ENCODE data around the gene DSC3.

Gene DSC3

GRCh38 chr18:30960661-30961060 is 81.9 kb downstream of the DSC3 start:
- H3K4me3 ChIP-seq (ENCODE audit: low read depth, low read length): no peak overlapping the region
- TF ChIP-seq CTCF (IDR thresholded peaks at IDR 0.05; ENCODE audit: low read depth, low read length, missing control alignments): no peak
- no peak for DNase-seq (ENCODE audit: low read depth)

GRCh38 chr18:30957066-30957465 is 85.5 kb downstream of the DSC3 start:
- H3K4me3 ChIP-seq (ENCODE audit: low read depth, low read length): no peak overlapping the region
- TF ChIP-seq CTCF (IDR thresholded peaks at IDR 0.05; ENCODE audit: low read depth, low read length, missing control alignments): no peak
- no peak for DNase-seq (ENCODE audit: low read depth)

GRCh38 chr18:30954262-30954661 is 88.3 kb downstream of the DSC3 start:
- DNase-seq (ENCODE audit: low read depth): no peak
- no peak for TF ChIP-seq CTCF (IDR thresholded peaks at IDR 0.05; ENCODE audit: low read depth, low read length, missing control alignments)
- no peak overlapping the region for H3K4me3 ChIP-seq (ENCODE audit: low read depth, low read length)

- no peak overlapping the region for H3K4me3 ChIP-seq (ENCODE audit: low read depth, low read length)
- DNase-seq (ENCODE audit: low read depth): no peak
- no peak for TF ChIP-seq CTCF (IDR thresholded peaks at IDR 0.05; ENCODE audit: low read depth, low read length, missing control alignments)
Measured at GRCh38 chr18:30945761-30946160, 96.8 kb downstream of the DSC3 start.

- no peak overlapping the region for H3K4me3 ChIP-seq (ENCODE audit: low read depth, low read length)
- DNase-seq (ENCODE audit: low read depth): no peak
- TF ChIP-seq CTCF (IDR thresholded peaks at IDR 0.05; ENCODE audit: low read depth, low read length, missing control alignments): no peak
Measured at GRCh38 chr18:30944773-30945417, 97.6 kb downstream of the DSC3 start.

GRCh38 chr18:30940952-30941539 is 101.5 kb downstream of the DSC3 start:
- TF ChIP-seq CTCF (IDR thresholded peaks at IDR 0.05; ENCODE audit: low read depth, low read length, missing control alignments): no peak

More at GRCh38 chr18:30940952-30941539, 101.5 kb downstream of the DSC3 start:
- DNase-seq (ENCODE audit: low read depth): no peak
- H3K4me3 ChIP-seq (ENCODE audit: low read depth, low read length): no peak overlapping the region

Data from GM12864 (cell line).